ENCODE results near the gene TOR1AIP2.

GRCh38 chr1:179910934-179911333 lies 33.3 kb upstream of the TOR1AIP2 start:
- TF ChIP-seq CTCF (IDR thresholded peaks at IDR 0.05) (no peak), POLR2AphosphoS5 (IDR thresholded peaks at IDR 0.05) (no peak)
